Neural cell (in vitro differentiated cells): ENCODE data around the gene GNG2.

ENCODE experiments used
- CTCF ChIP-seq: fragments of 450-650 bp; IDR thresholded peaks from 2 replicates; pipeline ENCODE4 v1.5.1; 2014; ENCODE audit warnings: antibody characterized with exemption, mild to moderate bottlenecking, moderate library complexity; ENCODE audit not compliant: poor library complexity, severe bottlenecking
- EP300 ChIP-seq: fragments of 450-650 bp; conservative IDR thresholded peaks from 2 replicates; pipeline ENCODE4 v1.6.1; 2014; ENCODE audit warnings: antibody characterized with exemption, mild to moderate bottlenecking, moderate library complexity; ENCODE audit not compliant: poor library complexity, severe bottlenecking
- MXI1 ChIP-seq: fragments of 450-650 bp; conservative IDR thresholded peaks from 2 replicates; pipeline ENCODE4 v1.6.1; 2014; ENCODE audit warnings: antibody characterized with exemption, mild to moderate bottlenecking; ENCODE audit not compliant: poor library complexity, severe bottlenecking

- no peak for TF ChIP-seq CTCF
- no peak for TF ChIP-seq MXI1
- TF ChIP-seq EP300, result no peak
Observed at GRCh38 chr14:51988221-51988620, 127.8 kb downstream of the GNG2 start.
